Nephron (organoid): ENCODE results near the gene TLCD1.
A peak's percentile ranks its signal among the peaks of the same experiment; 100 is the strongest.

ENCODE experiments used
- H3K27ac Mint-ChIP-seq, 3 experiments: 2 replicates each; pipeline ENCODE4 v1.8.0; 2020; ENCODE audit warnings: mixed read lengths in 3 of 3, mild to moderate bottlenecking in 2 of 3, moderate library complexity in 1 of 3
- H3K27me3 Mint-ChIP-seq: 2 replicates; pipeline ENCODE4 v1.8.0; 2021; ENCODE audit warnings: low read depth, mild to moderate bottlenecking, moderate library complexity, mixed read lengths
- H3K36me3 Mint-ChIP-seq: 2 replicates; pipeline ENCODE4 v1.8.0; 2020; ENCODE audit warnings: low read depth, mixed read lengths
- H3K4me1 Mint-ChIP-seq: 2 replicates; pipeline ENCODE4 v1.8.0; 2020; ENCODE audit warnings: mixed read lengths
- H3K4me3 Mint-ChIP-seq, 3 experiments: 2 replicates each; pipeline ENCODE4 v1.8.0; 2020; ENCODE audit warnings: mild to moderate bottlenecking in 3 of 3, mixed read lengths in 3 of 3, moderate library complexity in 2 of 3
- H3K9me3 Mint-ChIP-seq: 2 replicates; pipeline ENCODE4 v1.8.0; 2020; ENCODE audit warnings: mixed read lengths
- TF ChIP-seq, protein P1 (sequence below), 3 experiments: fragments of 200-600 bp; sonication (generic); IDR thresholded peaks; one replicate each; pipeline ENCODE4 v1.5.0; 2021; ENCODE audit warnings: antibody characterized with exemption in 3 of 3; ENCODE audit not compliant: unreplicated experiment in 3 of 3

The TLCD1 gene, protein sequence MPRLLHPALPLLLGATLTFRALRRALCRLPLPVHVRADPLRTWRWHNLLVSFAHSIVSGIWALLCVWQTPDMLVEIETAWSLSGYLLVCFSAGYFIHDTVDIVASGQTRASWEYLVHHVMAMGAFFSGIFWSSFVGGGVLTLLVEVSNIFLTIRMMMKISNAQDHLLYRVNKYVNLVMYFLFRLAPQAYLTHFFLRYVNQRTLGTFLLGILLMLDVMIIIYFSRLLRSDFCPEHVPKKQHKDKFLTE

DNA sequence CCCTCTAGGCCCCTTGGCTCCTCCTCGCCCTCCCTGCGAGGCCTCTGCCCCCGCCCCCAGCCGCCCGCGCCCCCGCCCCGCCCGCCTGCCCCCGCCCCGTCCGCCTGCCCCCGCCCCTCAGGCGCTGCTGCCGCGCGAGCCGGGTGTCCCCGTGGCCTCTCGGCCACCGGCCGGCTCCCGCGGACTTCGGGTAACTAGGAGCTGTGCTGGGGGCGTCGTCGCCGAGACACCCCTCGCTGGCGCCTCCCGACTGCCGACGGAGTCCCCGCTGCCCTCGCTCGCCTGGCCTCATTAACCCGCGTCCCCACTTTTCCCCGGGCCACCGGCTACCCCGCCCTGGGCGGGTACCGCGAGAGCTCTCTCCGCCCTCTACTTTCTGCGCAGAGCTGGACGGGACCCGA, at the start of gene TLCD1:
Gene TLCD1, minus strand, starts transcription at position 8 of the 401 bp plus-strand sequence. CDS start 136 bp downstream, outside the sequence.
- Mint-ChIP-seq H3K27ac (peak within 1 kb of the TSS; percentile 71 to 97 (median 95)), H3K36me3 (peaks cover 34% of the 10 kb centered on the region), H3K27me3 (no peaks in the 10 kb centered on the region), H3K4me1 (peaks cover 36% of the 10 kb centered on the region), H3K4me3 (peak within 1 kb of the TSS; percentile 96 to 99 (median 98)), H3K9me3 (no peaks in the 10 kb centered on the region)
- TF ChIP-seq, protein P1, sequence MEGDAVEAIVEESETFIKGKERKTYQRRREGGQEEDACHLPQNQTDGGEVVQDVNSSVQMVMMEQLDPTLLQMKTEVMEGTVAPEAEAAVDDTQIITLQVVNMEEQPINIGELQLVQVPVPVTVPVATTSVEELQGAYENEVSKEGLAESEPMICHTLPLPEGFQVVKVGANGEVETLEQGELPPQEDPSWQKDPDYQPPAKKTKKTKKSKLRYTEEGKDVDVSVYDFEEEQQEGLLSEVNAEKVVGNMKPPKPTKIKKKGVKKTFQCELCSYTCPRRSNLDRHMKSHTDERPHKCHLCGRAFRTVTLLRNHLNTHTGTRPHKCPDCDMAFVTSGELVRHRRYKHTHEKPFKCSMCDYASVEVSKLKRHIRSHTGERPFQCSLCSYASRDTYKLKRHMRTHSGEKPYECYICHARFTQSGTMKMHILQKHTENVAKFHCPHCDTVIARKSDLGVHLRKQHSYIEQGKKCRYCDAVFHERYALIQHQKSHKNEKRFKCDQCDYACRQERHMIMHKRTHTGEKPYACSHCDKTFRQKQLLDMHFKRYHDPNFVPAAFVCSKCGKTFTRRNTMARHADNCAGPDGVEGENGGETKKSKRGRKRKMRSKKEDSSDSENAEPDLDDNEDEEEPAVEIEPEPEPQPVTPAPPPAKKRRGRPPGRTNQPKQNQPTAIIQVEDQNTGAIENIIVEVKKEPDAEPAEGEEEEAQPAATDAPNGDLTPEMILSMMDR (IDR thresholded peaks at IDR 0.05; ENCODE audit: unreplicated experiment in 3 of 3): no peak

GRCh38 chr17:28774206-28774605, 48.2 kb upstream of the TLCD1 start:
- Mint-ChIP-seq H3K27me3 (no peaks in the 10 kb centered on the region), H3K36me3 (peaks cover 39% of the 10 kb centered on the region), H3K9me3 (no peaks in the 10 kb centered on the region), H3K4me3 (no peak overlapping the region), H3K4me1 (no peaks in the 10 kb centered on the region), H3K27ac (no peak overlapping the region)
- TF ChIP-seq, protein P1 (IDR thresholded peaks at IDR 0.05; ENCODE audit: unreplicated experiment in 3 of 3): no peak

DNA sequence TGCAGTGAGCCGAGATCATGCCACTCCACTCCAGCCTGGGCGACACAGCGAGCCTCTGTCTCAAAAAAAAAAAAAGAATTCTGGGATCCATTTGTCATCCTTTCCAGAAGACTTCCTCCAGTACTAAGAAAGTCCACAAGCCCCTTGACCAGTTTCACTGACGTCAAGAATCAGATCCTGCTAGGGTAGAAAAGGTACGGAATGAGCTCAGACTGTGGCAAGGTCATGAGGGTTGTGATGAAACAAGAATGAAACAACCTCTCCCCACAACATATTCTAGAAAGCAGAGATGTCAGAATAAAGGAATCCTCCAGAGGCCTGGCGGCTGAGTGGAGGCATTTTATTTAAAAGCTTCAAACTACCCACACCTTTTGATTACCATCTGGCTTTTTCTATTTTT, 47.7 kb upstream of the TLCD1 start:
- TF ChIP-seq, protein P1 (IDR thresholded peaks at IDR 0.05; ENCODE audit: unreplicated experiment in 3 of 3): no peak
- peaks cover 34% of the 10 kb centered on the region for H3K36me3 Mint-ChIP-seq
- no peak overlapping the region for H3K4me3 Mint-ChIP-seq
- no peaks in the 10 kb centered on the region for H3K9me3 Mint-ChIP-seq
- no peaks in the 10 kb centered on the region for H3K27me3 Mint-ChIP-seq
- no peak overlapping the region for H3K27ac Mint-ChIP-seq
- H3K4me1 Mint-ChIP-seq: no peaks in the 10 kb centered on the region

DNA sequence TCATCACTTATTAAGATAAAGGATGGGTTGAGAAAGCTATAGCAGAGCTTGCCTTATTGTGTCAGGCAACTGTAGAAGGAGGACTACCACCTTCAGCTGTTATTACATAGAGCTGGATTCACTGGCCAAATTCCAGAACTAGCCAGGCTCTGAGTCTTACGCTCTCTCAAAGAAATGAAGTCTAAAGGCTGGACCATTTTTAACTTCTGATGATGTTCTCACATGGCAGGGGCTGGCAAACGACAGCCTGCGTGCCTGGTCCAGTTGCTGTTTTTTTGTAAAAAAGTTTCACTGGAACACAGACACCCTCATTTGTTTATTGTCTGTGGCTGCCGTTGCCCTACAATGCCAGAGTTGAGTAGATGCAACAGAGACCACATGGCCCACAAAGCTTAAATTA, 39.0 kb upstream of the TLCD1 start:
- peak overlapping the region in 1 of 3 experiments; percentile 48 for H3K27ac Mint-ChIP-seq
- H3K9me3 Mint-ChIP-seq: no peaks in the 10 kb centered on the region
- TF ChIP-seq, protein P1 (IDR thresholded peaks at IDR 0.05; ENCODE audit: unreplicated experiment in 3 of 3): no peak
- no peak overlapping the region for H3K4me3 Mint-ChIP-seq
- H3K4me1 Mint-ChIP-seq: peaks cover 5% of the 10 kb centered on the region
- no peaks in the 10 kb centered on the region for H3K27me3 Mint-ChIP-seq
- H3K36me3 Mint-ChIP-seq: peaks cover 25% of the 10 kb centered on the region

DNA sequence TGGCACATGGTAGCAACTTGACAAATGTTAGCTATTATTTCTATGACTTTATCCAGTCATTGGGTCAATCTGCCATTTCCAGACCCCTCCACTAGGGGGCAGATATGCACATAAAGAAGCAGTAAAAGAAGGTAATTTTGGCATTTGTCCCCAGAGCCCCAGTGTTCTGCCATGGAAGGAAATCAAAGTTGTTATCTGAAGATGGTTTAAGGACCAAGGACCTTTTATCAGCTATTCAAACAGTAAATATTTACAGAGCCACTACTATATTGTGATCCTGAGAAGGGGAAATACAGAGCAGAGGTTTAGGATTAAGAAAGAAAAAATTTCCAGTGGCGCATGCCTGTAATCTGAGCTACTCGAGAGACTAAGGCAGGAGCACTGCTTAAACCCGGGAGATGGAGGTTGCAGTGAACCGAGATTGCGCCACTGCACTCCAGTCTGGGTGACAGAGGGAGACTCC, 37.8 kb upstream of the TLCD1 start:
- no peaks in the 10 kb centered on the region for H3K9me3 Mint-ChIP-seq
- H3K4me3 Mint-ChIP-seq: no peak overlapping the region
- peaks cover 28% of the 10 kb centered on the region for H3K36me3 Mint-ChIP-seq
- TF ChIP-seq, protein P1 (IDR thresholded peaks at IDR 0.05; ENCODE audit: unreplicated experiment in 3 of 3): peak; percentile 87 to 89 (median 88)
- H3K27ac Mint-ChIP-seq: peak overlapping the region in 2 of 3 experiments; percentile 41 to 54
- peaks cover 5% of the 10 kb centered on the region for H3K4me1 Mint-ChIP-seq
- H3K27me3 Mint-ChIP-seq: no peaks in the 10 kb centered on the region
